Right renal pelvis (tissue), 4 donors: Measurements from ENCODE around the gene ZNF416. TPM values are rescaled to one million over a fixed set of nuclear protein-coding genes. Genes with fewer than 3 reads are reported as not detected.

Experiments
- DNase-seq, 4 donors: peaks; one replicate each; pipeline ENCODE4 v3.0.0-alpha.2; 2013; ENCODE audit warnings: low read depth in 4 of 4, low spot score in 3 of 4, missing footprints in 1 of 4
- polyA plus RNA-seq, 4 donors: library from polyadenylated mRNA; unstranded; fragments of 120-200 nt; gene quantifications; one replicate each; pipeline ENCODE4 v1.2.1, GENCODE V29; 2013; ENCODE audit not compliant: insufficient read length in 4 of 4

ZNF416 gene
- 1 to 10 TPM; 7.8 to 9.8 (median 9.5) TPM for polyA plus RNA-seq

DNA sequence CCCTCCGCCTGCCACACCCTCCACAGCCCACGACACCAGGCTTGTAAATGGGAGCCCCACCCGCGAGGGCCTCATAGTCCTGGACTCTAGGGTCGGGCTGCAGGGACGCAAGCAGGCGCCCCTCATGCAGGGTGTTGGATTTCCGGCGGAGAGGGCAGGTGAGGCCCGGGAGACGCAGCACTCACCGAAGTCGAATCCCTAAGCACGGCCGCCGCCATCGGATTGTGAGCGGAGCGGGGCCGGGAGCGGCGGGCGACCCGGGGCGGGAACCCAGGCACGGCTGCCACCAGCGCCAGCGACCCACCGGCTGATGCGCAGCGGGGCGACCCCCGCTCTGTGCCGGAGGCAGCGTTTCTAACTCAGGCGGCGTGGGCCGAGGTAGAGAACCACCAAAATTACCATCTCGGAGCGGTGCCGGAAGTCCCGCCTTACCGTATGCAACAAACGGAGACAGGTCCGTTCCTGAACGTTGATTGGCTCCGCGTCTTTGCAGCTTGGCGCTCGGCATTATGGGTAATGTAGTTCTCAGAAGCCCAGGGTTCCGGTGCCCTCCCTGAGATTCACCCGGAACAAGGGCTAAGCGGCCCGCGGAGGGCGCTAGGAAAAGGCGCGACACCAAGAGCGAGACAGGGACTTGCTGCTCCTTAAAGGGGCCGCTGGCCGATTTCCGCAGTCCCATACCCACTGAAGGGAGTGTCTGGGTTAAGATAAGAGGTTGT, at the start of gene ZNF416:
ZNF416 (minus strand) TSS at position 425 of the 719 bp plus-strand sequence; CDS start at position 218, 207 bp downstream.
- peak; percentile 96 to 99 (median 98) for DNase-seq

- DNase-seq = no peak
Observed at GRCh38 chr19:57623091-57623490, 44.4 kb upstream of the ZNF416 start.

DNA sequence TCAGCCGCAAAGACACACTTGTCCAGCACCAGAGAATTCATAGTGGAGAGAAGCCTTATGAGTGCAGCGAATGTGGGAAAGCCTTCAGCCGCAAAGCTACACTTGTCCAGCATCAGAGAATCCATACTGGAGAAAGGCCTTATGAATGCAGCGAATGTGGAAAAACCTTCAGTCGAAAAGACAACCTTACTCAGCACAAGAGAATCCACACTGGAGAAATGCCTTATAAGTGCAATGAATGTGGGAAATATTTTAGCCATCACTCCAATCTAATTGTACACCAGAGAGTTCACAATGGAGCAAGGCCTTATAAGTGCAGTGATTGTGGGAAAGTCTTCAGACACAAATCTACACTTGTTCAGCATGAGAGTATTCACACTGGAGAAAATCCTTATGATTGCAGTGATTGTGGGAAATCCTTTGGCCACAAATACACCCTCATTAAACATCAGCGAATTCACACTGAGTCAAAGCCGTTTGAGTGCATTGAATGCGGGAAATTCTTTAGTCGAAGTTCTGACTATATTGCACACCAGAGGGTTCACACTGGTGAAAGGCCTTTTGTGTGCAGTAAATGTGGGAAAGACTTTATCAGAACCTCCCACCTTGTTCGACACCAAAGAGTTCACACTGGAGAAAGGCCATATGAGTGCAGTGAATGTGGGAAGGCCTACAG, 42.1 kb upstream of the ZNF416 start:
- no peak for DNase-seq

GRCh38 chr19:57615346-57615745, 36.6 kb upstream of the ZNF416 start:
- no peak for DNase-seq

GRCh38 chr19:57613941-57614743, 35.4 kb upstream of the ZNF416 start, which contains the start of gene ZNF134:
TSS of gene ZNF134 (plus strand) at chr19:57614242. CDS start at chr19:57619469, 5,227 bp downstream.
- DNase-seq = peak; percentile 87 to 91 (median 88)

GRCh38 chr19:57611113-57611512, 32.4 kb upstream of the ZNF416 start:
- no peak for DNase-seq

GRCh38 chr19:57606931-57607330, 28.2 kb upstream of the ZNF416 start:
- DNase-seq = no peak

DNA sequence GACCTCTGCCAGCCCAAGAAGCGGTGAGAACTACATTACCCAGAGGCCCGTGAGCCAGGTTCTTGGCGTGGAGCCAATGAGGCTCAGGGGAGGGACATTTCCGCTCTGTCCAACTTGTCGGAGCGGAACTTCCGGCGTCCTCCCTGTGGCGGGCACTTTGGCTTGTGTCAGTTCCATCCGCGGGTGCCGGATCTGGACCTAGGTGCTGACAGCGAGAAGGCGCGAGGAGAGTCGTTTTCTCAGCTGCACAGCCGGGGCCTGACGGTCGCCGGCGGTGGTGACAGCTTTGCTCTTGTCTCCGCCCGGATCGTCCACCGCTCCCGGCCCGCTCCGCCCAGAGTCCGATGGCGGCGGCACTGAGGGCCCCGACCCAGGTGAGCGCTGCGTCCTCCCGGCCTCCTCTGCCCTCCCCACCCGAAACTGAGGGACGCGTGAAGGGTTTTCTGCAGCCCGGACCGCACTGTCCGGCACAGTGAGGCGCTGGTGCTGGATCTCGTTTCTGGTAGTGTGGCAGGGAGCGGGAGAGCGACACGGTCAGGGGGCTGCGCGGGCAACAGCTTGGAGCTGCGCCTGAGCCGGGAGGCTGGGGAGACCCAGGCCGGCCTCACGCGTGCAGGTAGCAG, 21.2 kb upstream of the ZNF416 start, which contains the start of gene ZNF530:
ZNF530 (plus strand) TSS at position 125 of the 623 bp plus-strand sequence. CDS start 4,461 bp downstream, outside the sequence.
- DNase-seq = peak; percentile 82 to 94 (median 92)

DNA sequence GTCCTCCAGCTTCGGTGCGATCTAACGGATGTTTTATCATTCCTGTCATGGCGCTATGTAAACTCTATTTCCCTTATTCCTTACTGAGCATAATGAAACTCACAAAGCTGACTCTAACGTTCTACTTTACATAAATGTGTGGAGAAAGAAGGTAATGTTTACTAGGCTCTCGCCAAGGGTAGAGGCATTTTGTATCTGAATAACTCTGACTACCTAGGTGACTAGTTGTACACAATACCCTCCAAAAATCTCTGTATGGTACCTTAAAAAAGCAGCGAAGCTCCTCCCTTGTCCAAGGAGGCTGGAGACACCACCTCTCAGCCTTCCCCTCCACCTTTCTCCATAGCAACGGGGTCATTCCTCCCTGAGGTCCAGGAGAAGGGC, 20.7 kb upstream of the ZNF416 start:
- no peak for DNase-seq

GRCh38 chr19:57587529-57587928, 8.8 kb upstream of the ZNF416 start:
- no peak for DNase-seq

GRCh38 chr19:57583521-57584416, 5.1 kb upstream of the ZNF416 start, which contains the start of gene ZIK1:
TSS of gene ZIK1 (plus strand) at chr19:57584145. CDS start at chr19:57584357, 212 bp downstream.
- peak; percentile 90 to 96 (median 93) for DNase-seq

DNA sequence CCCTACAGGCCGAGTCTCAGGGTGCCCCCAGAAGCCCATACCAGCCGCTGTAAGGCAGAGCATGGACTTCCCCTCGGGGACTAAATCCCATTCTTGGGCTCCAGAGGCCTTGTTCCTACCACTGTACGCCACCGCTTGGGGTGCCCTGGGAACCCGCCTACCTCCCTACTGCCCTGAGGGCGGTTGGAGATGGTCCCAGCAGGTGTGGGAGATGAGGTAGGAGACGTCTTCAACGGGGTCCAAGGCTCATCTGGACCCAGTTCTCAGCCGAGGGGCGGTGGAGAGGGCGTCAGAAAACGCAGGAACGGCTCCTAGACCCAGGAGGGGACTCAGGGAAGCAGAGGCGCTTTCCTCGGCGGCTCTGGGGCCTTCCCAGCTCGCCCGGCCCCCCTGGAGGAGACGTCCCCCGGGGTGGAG, 4.4 kb upstream of the ZNF416 start:
- DNase-seq = no peak

GRCh38 chr19:57576661-57577060, 2.0 kb downstream of the ZNF416 start:
- no peak for DNase-seq

- DNase-seq = no peak
Observed at GRCh38 chr19:57572415-57572947, 6.2 kb downstream of the ZNF416 start.

DNA sequence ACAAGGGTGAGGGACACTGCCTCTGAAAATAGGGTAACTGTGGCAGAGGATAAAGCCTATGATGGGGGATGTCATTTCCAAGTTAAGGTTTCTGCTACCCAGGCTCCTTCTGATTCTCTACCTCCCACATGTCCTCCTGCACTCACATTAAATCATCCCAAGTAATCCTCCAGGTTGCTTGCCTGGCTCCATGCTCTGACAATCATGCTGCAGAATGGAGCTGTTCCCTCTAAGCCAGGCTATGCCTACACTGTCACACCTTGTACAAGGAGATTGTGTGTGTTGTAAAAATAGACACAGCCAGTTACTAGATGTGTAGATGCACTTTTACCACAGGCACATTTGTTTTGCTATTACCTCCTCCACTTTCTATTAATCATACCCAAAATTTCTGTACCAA, 8.0 kb downstream of the ZNF416 start:
- DNase-seq = no peak

DNA sequence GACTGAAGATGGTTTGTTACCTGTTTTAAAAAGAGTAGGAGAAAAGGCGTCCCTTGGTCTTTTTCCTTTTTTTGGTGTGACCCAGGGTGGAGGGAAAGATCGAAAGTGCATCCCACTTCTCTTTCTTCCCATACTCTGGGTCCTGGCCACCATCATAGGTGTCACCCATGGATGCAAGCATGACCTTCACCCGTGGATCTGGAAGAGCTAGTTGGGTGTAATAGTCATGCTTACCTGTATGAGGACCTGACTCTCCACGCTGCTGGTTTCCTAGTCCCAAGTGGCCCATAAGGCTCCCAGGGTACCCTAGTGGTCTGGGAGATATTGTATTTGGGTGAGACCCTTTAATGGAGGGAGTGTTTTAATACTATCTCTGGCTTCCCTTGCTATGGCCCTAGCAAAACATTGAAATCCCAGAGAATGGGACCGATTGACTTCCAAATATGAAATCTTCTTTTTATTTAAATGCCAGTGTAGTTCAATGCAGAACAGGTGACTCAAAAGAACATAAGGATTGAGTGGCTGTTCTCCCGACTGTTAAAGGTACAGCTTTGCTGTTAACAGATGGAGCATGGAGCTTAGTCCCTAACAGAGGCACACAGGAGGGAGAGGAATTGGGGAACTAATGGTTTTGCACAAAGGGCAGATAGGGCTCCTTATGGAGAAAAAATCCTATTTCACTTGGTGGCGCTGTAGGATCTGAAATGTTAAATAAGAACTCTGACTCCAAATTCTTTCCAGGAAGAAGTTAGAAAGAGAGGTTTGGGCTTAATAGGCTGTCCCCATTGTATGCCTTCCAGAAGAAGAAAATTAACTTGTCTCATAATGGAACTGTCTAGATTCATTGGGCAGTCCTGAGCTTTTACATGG, 12.1 kb downstream of the ZNF416 start:
- DNase-seq = no peak

DNA sequence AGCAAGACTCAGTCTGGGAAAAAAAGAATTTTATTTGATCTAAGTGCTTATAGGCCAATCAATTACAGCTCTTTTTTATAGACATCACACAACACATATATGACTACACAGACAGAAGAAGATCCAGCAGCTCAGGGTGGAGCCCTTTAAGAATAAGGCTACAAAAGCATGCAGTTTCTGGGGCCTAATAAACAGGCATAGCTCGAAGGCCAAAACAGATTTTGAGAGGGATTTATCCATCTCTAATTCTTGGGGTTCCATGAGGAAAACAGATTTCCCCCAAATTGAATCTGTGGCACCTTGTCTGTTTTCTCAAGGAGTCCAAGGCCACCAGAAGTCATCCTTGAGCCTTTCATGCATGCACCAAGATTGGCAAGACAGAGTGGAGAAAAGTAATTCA, 15.2 kb downstream of the ZNF416 start:
- no peak for DNase-seq

DNA sequence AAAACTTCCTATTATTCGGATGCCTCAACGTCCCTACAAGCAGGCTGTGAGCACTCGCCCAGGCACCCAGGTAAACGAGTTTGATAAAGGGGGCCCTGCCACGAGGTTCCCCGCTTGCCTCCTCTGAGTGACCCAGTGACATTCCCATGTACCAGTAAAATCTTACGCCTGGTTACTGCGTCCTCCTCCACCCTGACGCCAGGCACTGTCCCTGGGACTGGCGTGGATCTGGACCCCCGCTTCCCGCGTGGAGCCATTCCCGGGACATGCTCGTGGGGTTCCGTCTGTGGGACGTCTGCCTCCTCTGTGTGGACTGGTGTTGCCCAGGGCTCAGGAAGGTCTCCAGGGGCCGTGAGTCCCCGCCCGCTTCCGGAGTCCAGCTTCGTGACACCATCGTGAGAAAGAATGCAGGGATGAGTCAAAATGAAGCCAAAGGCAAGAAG, 18.6 kb downstream of the ZNF416 start:
- DNase-seq = no peak
